Activated CD8-positive, alpha-beta T cell treated with anti-CD3 and anti-CD28 coated beads for 36 hours (primary cell): ENCODE measurements around the gene TCHH. TPM values are rescaled to one million over a fixed set of nuclear protein-coding genes. Genes with fewer than 3 reads are reported as not detected.

Experiments used
- ATAC-seq: fragments of 200-7000 bp; cut with Tn5 transposase; one replicate; pipeline ENCODE4 v1.10.0; 2021; ENCODE audit warnings: mild to moderate bottlenecking, moderate library complexity
- CTCF ChIA-PET: fragments of 350-600 bp; sonication (Branson Sonifier 250); formaldehyde crosslinking; loops from one replicate; lab custom pipeline; 2021; ENCODE audit warnings: antibody characterized with exemption; lab: Charles Lee
- POLR2A ChIA-PET: fragments of 350-600 bp; sonication (Branson Sonifier 250); formaldehyde crosslinking; loops from one replicate; lab custom pipeline; 2021; ENCODE audit warnings: antibody characterized with exemption; lab: Charles Lee
- DNase-seq: peaks from one replicate; pipeline ENCODE4 v3.0.0-alpha.2; 2020
- H3K27ac Mint-ChIP-seq: one replicate; pipeline ENCODE4 v1.8.0; 2021; ENCODE audit warnings: mild to moderate bottlenecking, mixed read lengths
- H3K27me3 Mint-ChIP-seq: one replicate; pipeline ENCODE4 v1.8.0; 2021; ENCODE audit warnings: mixed read lengths
- H3K36me3 Mint-ChIP-seq: one replicate; pipeline ENCODE4 v1.8.0; 2021; ENCODE audit warnings: low read depth, mixed read lengths
- H3K4me1 Mint-ChIP-seq: one replicate; pipeline ENCODE4 v1.8.0; 2021; ENCODE audit warnings: low read depth, mixed read lengths
- H3K4me3 Mint-ChIP-seq: one replicate; pipeline ENCODE4 v1.8.0; 2021; ENCODE audit warnings: mild to moderate bottlenecking, moderate library complexity, mixed read lengths
- H3K9me3 Mint-ChIP-seq: one replicate; pipeline ENCODE4 v1.8.0; 2021; ENCODE audit warnings: mixed read lengths
- intact Hi-C: fragments of 100-400 bp; cut with micrococcal nuclease; formaldehyde crosslinking; loops from one replicate; pipeline ENCODE4 v1.10.0; 2022
- total RNA-seq, 2 experiments: library from RNA; stranded (reverse); gene quantifications; one replicate each; pipeline ENCODE4 v1.2.3, GENCODE V29; 2021
- TF ChIP-seq, protein P1 (sequence below): fragments of 200-600 bp; IDR thresholded peaks from one replicate; pipeline ENCODE4 v1.8.0; 2022; ENCODE audit warnings: antibody characterized with exemption, mild to moderate bottlenecking

Gene TCHH
- total RNA-seq, 2 experiments from 2014 or later = not detected

DNA sequence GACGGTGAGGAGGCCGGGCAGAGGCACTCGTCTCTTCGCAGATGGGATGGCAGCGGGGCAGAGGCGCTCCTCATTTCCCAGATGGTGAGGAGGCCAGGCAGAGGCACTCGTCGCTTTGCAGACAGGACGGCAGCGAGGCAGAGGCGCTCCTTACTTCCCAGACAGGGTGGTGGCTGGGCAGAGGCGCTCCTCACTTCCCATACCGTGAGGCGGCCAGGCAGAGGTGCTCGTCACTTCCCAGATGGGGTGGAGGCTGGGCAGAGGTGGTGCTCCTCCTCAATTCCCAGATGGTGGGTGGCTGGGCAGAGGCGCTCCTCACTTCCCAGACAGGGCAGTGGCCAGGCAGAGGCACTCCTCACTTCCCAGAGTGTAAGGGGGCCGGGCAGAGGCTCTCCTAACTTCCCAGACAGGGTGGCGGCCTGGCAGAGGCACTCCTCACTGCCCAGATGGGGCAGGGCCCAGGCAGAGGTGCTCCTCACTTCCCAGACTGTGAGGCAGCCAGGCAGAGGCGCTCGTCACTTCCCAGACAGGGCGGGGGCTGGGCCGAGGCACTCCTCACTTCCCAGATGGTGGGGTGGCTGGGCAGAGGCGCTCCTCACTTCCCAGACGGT, 36.3 kb downstream of the TCHH start:
- CTCF ChIA-PET = no interaction called here
- no peak overlapping the region for H3K4me3 Mint-ChIP-seq
- H3K27ac Mint-ChIP-seq = no peak overlapping the region
- POLR2A ChIA-PET = no interaction called here
- no peaks in the 10 kb centered on the region for H3K36me3 Mint-ChIP-seq
- no peak for DNase-seq
- TF ChIP-seq, protein P1, sequence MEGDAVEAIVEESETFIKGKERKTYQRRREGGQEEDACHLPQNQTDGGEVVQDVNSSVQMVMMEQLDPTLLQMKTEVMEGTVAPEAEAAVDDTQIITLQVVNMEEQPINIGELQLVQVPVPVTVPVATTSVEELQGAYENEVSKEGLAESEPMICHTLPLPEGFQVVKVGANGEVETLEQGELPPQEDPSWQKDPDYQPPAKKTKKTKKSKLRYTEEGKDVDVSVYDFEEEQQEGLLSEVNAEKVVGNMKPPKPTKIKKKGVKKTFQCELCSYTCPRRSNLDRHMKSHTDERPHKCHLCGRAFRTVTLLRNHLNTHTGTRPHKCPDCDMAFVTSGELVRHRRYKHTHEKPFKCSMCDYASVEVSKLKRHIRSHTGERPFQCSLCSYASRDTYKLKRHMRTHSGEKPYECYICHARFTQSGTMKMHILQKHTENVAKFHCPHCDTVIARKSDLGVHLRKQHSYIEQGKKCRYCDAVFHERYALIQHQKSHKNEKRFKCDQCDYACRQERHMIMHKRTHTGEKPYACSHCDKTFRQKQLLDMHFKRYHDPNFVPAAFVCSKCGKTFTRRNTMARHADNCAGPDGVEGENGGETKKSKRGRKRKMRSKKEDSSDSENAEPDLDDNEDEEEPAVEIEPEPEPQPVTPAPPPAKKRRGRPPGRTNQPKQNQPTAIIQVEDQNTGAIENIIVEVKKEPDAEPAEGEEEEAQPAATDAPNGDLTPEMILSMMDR = no peak
- no peak for ATAC-seq
- H3K4me1 Mint-ChIP-seq = no peaks in the 10 kb centered on the region
- peaks cover 17% of the 10 kb centered on the region for H3K27me3 Mint-ChIP-seq
- H3K9me3 Mint-ChIP-seq = no peaks in the 10 kb centered on the region
- intact Hi-C loops = no loop called here

DNA sequence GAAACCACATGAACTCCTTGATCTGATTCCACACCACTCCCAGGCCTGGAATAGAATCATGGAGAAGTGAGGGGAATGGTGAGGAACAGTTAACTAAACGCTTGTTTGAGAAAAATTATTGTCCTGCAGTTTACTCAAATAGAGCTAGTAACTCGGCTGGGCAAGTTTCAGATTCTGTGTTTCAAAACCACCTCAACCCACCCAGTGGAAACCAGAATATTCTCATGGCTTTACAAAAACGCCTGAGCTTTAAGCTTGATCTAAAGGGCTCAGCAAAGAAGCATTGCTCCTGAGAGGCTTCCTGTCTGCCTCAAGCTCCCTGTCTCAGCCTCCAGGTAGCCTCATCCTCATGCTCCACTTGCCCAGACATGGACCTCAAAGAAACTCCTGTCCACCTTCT, 42.9 kb downstream of the TCHH start:
- TF ChIP-seq, protein P1 = no peak
- H3K4me1 Mint-ChIP-seq = no peaks in the 10 kb centered on the region
- intact Hi-C loops = no loop called here
- no peaks in the 10 kb centered on the region for H3K36me3 Mint-ChIP-seq
- peaks cover 30% of the 10 kb centered on the region for H3K27me3 Mint-ChIP-seq
- no peak for ATAC-seq
- no peaks in the 10 kb centered on the region for H3K9me3 Mint-ChIP-seq
- POLR2A ChIA-PET = interaction anchor here (0.9 kb wide), 1 partner anchor 17 kb away, joined by 3 read pairs; the partner anchor contains the start of gene TCHHL1
- H3K4me3 Mint-ChIP-seq = no peak overlapping the region
- DNase-seq = no peak
- H3K27ac Mint-ChIP-seq = no peak overlapping the region
- CTCF ChIA-PET = interaction anchor here (1.2 kb wide), 1 partner anchor 369 kb away, joined by 3 read pairs; no protein-coding TSS in a partner anchor

- intact Hi-C loops = no loop called here
- no peak for DNase-seq
- TF ChIP-seq, protein P1 = no peak
- no peaks in the 10 kb centered on the region for H3K4me1 Mint-ChIP-seq
- no peaks in the 10 kb centered on the region for H3K9me3 Mint-ChIP-seq
- no peak overlapping the region for H3K4me3 Mint-ChIP-seq
- H3K27me3 Mint-ChIP-seq = peaks cover 32% of the 10 kb centered on the region
- no peak overlapping the region for H3K27ac Mint-ChIP-seq
- no peaks in the 10 kb centered on the region for H3K36me3 Mint-ChIP-seq
- ChIA-PET POLR2A (no interaction called here), CTCF (no interaction called here)
- no peak for ATAC-seq
Observed at GRCh38 chr1:152071123-152071522, 44.1 kb downstream of the TCHH start.

GRCh38 chr1:152067929-152068328, 47.3 kb downstream of the TCHH start:
- DNase-seq (no peak), ATAC-seq (no peak)
- Mint-ChIP-seq H3K9me3 (no peaks in the 10 kb centered on the region), H3K4me1 (no peaks in the 10 kb centered on the region), H3K36me3 (no peaks in the 10 kb centered on the region), H3K27me3 (peaks cover 31% of the 10 kb centered on the region), H3K4me3 (no peak overlapping the region), H3K27ac (no peak overlapping the region)
- POLR2A ChIA-PET = interaction anchor here (1.4 kb wide), 1 partner anchor 44 kb away, joined by 3 read pairs; no protein-coding TSS in a partner anchor
- intact Hi-C loops = no loop called here
- CTCF ChIA-PET = interaction anchor here (1.2 to 2.4 kb wide), 5 partner anchors 11 to 391 kb away, joined by 4 to 7 read pairs (median 6); no protein-coding TSS in a partner anchor
- TF ChIP-seq, protein P1 = no peak

DNA sequence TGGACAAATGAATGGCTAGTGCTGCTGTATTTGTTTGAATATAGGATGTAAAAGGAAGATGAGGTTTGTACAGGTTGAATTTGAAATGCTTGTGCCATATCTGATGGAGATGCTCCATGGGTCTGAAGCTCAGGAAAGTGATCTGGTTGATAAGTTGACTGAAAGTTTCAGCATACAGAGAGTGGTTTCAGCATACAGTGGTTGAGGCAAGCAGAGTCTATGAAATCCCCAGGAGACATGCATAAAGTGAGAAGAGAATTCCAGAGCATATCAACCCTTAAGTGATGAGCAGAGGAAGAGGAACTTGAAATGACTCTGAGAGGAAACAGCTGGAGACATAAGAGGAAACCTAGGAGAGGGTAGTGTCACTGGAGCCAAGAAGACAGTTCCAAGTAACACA, 48.1 kb downstream of the TCHH start:
- ChIA-PET CTCF (interaction anchor here (2.4 kb wide), 1 partner anchor 14 kb away, joined by 7 read pairs; no protein-coding TSS in a partner anchor), POLR2A (interaction anchor here (1.4 kb wide), 1 partner anchor 45 kb away, joined by 3 read pairs; no protein-coding TSS in a partner anchor)
- H3K9me3 Mint-ChIP-seq = no peaks in the 10 kb centered on the region
- H3K4me3 Mint-ChIP-seq = no peak overlapping the region
- peaks cover 29% of the 10 kb centered on the region for H3K27me3 Mint-ChIP-seq
- ATAC-seq (no peak), DNase-seq (no peak)
- no peak overlapping the region for H3K27ac Mint-ChIP-seq
- no peaks in the 10 kb centered on the region for H3K36me3 Mint-ChIP-seq
- intact Hi-C loops = no loop called here
- H3K4me1 Mint-ChIP-seq = no peaks in the 10 kb centered on the region
- TF ChIP-seq, protein P1 = no peak
